PFSK-1 (cell line): ENCODE results near the gene S100A2.

Experiments used
- POLR2AphosphoS5 ChIP-seq: IDR thresholded peaks from 2 replicates; pipeline ENCODE4 v1.6.1; 2012; ENCODE audit warnings: low read depth, mild to moderate bottlenecking, control low read depth, low read length, moderate library complexity
- SIN3A ChIP-seq: IDR thresholded peaks from 2 replicates; pipeline ENCODE4 v1.6.1; 2012; ENCODE audit warnings: mild to moderate bottlenecking, low read length, moderate library complexity, borderline replicate concordance; ENCODE audit not compliant: insufficient read depth
- TF ChIP-seq, protein P1 (sequence below), 2 experiments: IDR thresholded peaks; 2 replicates each; pipeline versions ENCODE4 v1.6.1 to v1.8.0; 2011 to 2012; ENCODE audit warnings: low read depth in 2 of 2, low read length in 2 of 2, control low read depth in 1 of 2, inconsistent platforms in 1 of 2, mild to moderate bottlenecking in 1 of 2, moderate library complexity in 1 of 2; ENCODE audit not compliant: insufficient read depth in 1 of 2

DNA sequence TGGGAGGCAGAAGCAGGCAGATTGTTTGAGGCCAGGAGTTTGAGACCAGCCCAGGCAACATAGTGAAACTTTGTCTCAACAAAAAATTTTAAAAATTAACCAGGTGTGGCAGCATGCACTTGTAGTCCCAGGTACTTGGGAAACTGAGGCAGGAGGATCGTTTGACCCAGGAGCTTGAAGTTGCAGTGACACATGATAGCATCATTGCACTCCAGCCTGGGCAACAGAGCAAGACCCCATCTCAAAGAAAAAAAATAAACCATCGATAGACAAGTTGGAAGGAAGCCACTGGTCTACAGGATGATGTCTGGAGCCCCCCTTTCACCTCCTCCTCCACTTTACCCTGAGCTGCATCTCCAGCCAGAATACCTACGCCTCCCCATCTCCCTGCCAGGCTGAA, 46.4 kb downstream of the S100A2 start:
- TF ChIP-seq, protein P1, sequence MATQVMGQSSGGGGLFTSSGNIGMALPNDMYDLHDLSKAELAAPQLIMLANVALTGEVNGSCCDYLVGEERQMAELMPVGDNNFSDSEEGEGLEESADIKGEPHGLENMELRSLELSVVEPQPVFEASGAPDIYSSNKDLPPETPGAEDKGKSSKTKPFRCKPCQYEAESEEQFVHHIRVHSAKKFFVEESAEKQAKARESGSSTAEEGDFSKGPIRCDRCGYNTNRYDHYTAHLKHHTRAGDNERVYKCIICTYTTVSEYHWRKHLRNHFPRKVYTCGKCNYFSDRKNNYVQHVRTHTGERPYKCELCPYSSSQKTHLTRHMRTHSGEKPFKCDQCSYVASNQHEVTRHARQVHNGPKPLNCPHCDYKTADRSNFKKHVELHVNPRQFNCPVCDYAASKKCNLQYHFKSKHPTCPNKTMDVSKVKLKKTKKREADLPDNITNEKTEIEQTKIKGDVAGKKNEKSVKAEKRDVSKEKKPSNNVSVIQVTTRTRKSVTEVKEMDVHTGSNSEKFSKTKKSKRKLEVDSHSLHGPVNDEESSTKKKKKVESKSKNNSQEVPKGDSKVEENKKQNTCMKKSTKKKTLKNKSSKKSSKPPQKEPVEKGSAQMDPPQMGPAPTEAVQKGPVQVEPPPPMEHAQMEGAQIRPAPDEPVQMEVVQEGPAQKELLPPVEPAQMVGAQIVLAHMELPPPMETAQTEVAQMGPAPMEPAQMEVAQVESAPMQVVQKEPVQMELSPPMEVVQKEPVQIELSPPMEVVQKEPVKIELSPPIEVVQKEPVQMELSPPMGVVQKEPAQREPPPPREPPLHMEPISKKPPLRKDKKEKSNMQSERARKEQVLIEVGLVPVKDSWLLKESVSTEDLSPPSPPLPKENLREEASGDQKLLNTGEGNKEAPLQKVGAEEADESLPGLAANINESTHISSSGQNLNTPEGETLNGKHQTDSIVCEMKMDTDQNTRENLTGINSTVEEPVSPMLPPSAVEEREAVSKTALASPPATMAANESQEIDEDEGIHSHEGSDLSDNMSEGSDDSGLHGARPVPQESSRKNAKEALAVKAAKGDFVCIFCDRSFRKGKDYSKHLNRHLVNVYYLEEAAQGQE (IDR thresholded peaks at IDR 0.05; ENCODE audit: insufficient read depth in 1 of 2, low read depth in 2 of 2, low read length in 2 of 2): no peak
- TF ChIP-seq SIN3A: no peak
- no peak for TF ChIP-seq POLR2AphosphoS5
